GM23248 (cell line): ENCODE results near the gene TULP4.

Experiments used
- EZH2 ChIP-seq: fragments of 200-600 bp; sonication (generic); IDR thresholded peaks from 2 replicates; pipeline ENCODE4 v1.6.1; 2018; ENCODE audit warnings: antibody characterized with exemption, mild to moderate bottlenecking; ENCODE audit not compliant: insufficient read depth, poor library complexity, severe bottlenecking
- EZH2phosphoT487 ChIP-seq: fragments of 200-600 bp; sonication (generic); IDR thresholded peaks from 2 replicates; pipeline ENCODE4 v1.6.1; 2018; ENCODE audit warnings: antibody characterized with exemption, moderate library complexity, mild to moderate bottlenecking, low read depth; ENCODE audit not compliant: insufficient read depth

DNA sequence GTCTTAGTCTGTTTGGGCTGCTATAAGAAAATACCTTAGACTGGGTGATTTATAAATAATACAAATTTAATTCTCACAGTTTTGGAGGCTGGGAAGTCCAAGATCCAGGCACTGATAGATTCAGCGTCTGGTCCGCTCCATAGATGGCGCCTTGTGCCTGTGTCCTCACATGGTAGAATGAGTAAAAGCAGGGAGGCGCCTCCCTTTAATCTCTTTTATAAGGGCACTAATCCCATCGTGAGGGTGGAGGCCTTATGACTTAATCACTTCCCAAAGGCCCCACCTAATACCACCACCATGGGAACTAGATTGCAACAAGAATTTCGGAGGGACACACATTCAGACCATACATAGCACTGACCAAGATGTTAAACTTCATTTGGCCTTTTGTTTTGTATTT is 156.4 kb downstream of the TULP4 start:
- TF ChIP-seq EZH2phosphoT487 (no peak), EZH2 (no peak)
